ENCODE measurements around the gene AKR1B1. TPM values are rescaled to one million over a fixed set of nuclear protein-coding genes. Genes with fewer than 3 reads are reported as not detected.

The AKR1B1 gene
- total RNA-seq, 1 donor from 2014 or later: 61.8 TPM

DNA sequence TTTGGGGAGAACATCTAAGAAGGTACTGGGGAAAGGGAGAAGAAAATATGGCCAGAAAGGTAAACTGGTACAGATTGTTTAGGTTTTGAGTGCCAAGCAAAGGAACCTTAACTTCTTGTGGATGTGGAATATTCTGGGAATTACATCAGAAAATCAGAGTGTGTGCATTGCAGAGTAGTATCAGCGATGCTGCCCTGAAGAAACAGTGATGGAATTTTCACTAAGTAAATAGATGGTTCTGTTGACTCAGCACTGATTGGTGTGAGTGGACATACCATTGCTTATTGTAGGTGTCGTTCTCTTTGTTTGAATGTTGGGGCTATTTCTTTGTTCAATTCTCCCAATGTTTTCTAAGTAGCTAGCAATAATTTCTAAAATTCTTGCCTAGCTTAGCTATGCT is 24.4 kb upstream of the AKR1B1 start:
- Mint-ChIP-seq H3K27ac (ENCODE audit: unreplicated experiment) (no peak overlapping the region), H3K27me3 (ENCODE audit: unreplicated experiment) (peaks cover 4% of the 10 kb centered on the region), H3K4me1 (ENCODE audit: unreplicated experiment) (peaks cover 9% of the 10 kb centered on the region), H3K36me3 (ENCODE audit: unreplicated experiment) (no peaks in the 10 kb centered on the region), H3K9me3 (ENCODE audit: unreplicated experiment) (no peaks in the 10 kb centered on the region), H3K4me3 (ENCODE audit: unreplicated experiment) (no peak overlapping the region)
- DNase-seq (ENCODE audit: extremely low spot score, unreplicated experiment): no peak
- TF ChIP-seq, protein P1, sequence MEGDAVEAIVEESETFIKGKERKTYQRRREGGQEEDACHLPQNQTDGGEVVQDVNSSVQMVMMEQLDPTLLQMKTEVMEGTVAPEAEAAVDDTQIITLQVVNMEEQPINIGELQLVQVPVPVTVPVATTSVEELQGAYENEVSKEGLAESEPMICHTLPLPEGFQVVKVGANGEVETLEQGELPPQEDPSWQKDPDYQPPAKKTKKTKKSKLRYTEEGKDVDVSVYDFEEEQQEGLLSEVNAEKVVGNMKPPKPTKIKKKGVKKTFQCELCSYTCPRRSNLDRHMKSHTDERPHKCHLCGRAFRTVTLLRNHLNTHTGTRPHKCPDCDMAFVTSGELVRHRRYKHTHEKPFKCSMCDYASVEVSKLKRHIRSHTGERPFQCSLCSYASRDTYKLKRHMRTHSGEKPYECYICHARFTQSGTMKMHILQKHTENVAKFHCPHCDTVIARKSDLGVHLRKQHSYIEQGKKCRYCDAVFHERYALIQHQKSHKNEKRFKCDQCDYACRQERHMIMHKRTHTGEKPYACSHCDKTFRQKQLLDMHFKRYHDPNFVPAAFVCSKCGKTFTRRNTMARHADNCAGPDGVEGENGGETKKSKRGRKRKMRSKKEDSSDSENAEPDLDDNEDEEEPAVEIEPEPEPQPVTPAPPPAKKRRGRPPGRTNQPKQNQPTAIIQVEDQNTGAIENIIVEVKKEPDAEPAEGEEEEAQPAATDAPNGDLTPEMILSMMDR (IDR thresholded peaks at IDR 0.05): no peak

GRCh38 chr7:134482858-134483257 is 24.0 kb upstream of the AKR1B1 start:
- Mint-ChIP-seq H3K9me3 (ENCODE audit: unreplicated experiment) (no peaks in the 10 kb centered on the region), H3K4me1 (ENCODE audit: unreplicated experiment) (peaks cover 9% of the 10 kb centered on the region), H3K27me3 (ENCODE audit: unreplicated experiment) (peaks cover 4% of the 10 kb centered on the region), H3K36me3 (ENCODE audit: unreplicated experiment) (no peaks in the 10 kb centered on the region), H3K4me3 (ENCODE audit: unreplicated experiment) (no peak overlapping the region), H3K27ac (ENCODE audit: unreplicated experiment) (no peak overlapping the region)
- TF ChIP-seq, protein P1 (IDR thresholded peaks at IDR 0.05): no peak
- no peak for DNase-seq (ENCODE audit: extremely low spot score, unreplicated experiment)

- H3K27ac Mint-ChIP-seq (ENCODE audit: unreplicated experiment): no peak overlapping the region
- DNase-seq (ENCODE audit: extremely low spot score, unreplicated experiment): no peak
- TF ChIP-seq, protein P1 (IDR thresholded peaks at IDR 0.05): no peak
- H3K36me3 Mint-ChIP-seq (ENCODE audit: unreplicated experiment): no peaks in the 10 kb centered on the region
- no peaks in the 10 kb centered on the region for H3K27me3 Mint-ChIP-seq (ENCODE audit: unreplicated experiment)
- no peak overlapping the region for H3K4me3 Mint-ChIP-seq (ENCODE audit: unreplicated experiment)
- peaks cover 9% of the 10 kb centered on the region for H3K4me1 Mint-ChIP-seq (ENCODE audit: unreplicated experiment)
- no peaks in the 10 kb centered on the region for H3K9me3 Mint-ChIP-seq (ENCODE audit: unreplicated experiment)
Observed at GRCh38 chr7:134481167-134481566, 22.3 kb upstream of the AKR1B1 start.

- TF ChIP-seq, protein P1 (IDR thresholded peaks at IDR 0.05): no peak
- peaks cover 9% of the 10 kb centered on the region for H3K4me1 Mint-ChIP-seq (ENCODE audit: unreplicated experiment)
- no peaks in the 10 kb centered on the region for H3K36me3 Mint-ChIP-seq (ENCODE audit: unreplicated experiment)
- H3K4me3 Mint-ChIP-seq (ENCODE audit: unreplicated experiment): no peak overlapping the region
- no peaks in the 10 kb centered on the region for H3K27me3 Mint-ChIP-seq (ENCODE audit: unreplicated experiment)
- H3K27ac Mint-ChIP-seq (ENCODE audit: unreplicated experiment): no peak overlapping the region
- DNase-seq (ENCODE audit: extremely low spot score, unreplicated experiment): no peak
- no peaks in the 10 kb centered on the region for H3K9me3 Mint-ChIP-seq (ENCODE audit: unreplicated experiment)
Observed at GRCh38 chr7:134480730-134481129, 21.8 kb upstream of the AKR1B1 start.

DNA sequence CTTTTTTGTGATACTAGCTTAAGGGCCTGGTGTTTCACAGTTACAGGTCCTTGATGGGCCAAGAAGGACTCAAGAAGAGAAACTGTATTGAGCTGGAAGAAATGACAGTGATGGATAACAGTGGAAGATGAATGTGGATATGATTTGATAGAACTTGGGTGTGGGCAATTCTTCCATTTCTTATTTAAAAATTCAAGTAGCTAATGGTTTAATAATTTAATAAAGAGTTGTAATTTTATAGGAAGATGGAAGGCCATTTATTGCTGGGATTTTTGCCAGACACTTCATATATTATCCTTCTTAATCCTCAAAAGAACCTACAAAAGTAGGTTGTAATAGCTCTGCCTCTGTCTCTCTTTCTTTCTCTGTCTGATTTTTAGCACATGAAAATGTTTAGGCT is 21.3 kb upstream of the AKR1B1 start:
- H3K4me3 Mint-ChIP-seq (ENCODE audit: unreplicated experiment): no peak overlapping the region

More for the DNA sequence above, 21.3 kb upstream of the AKR1B1 start:
- H3K9me3 Mint-ChIP-seq (ENCODE audit: unreplicated experiment): no peaks in the 10 kb centered on the region
- no peaks in the 10 kb centered on the region for H3K27me3 Mint-ChIP-seq (ENCODE audit: unreplicated experiment)
- H3K4me1 Mint-ChIP-seq (ENCODE audit: unreplicated experiment): peaks cover 9% of the 10 kb centered on the region
- H3K27ac Mint-ChIP-seq (ENCODE audit: unreplicated experiment): no peak overlapping the region
- DNase-seq (ENCODE audit: extremely low spot score, unreplicated experiment): no peak
- no peaks in the 10 kb centered on the region for H3K36me3 Mint-ChIP-seq (ENCODE audit: unreplicated experiment)
- TF ChIP-seq, protein P1 (IDR thresholded peaks at IDR 0.05): no peak
